Astrocyte (in vitro differentiated cells and primary cell): ENCODE measurements around the gene SNX21. TPM values are rescaled to one million over a fixed set of nuclear protein-coding genes. Genes with fewer than 3 reads are reported as not detected.

Experiments
- DNase-seq: peaks from one replicate; pipeline ENCODE4 v3.0.0-alpha.2; 2010; ENCODE audit warnings: low read depth
- FAIRE-seq: peaks from 2 replicates; lab custom pipeline; 2011; peaks lifted over from hg19 to GRCh38; lab: Jason Lieb, UNC
- H2AFZ ChIP-seq: 2 replicates; pipeline ENCODE4 v1.6.0; 2012; ENCODE audit warnings: low read depth, low read length, inconsistent platforms
- H3K27ac ChIP-seq: 2 replicates; pipeline ENCODE4 v1.5.1; 2011; ENCODE audit warnings: low read depth, low read length, inconsistent platforms
- H3K27me3 ChIP-seq: 2 replicates; pipeline ENCODE4 v1.6.0; 2011; ENCODE audit warnings: low read length, inconsistent platforms; ENCODE audit not compliant: insufficient read depth
- H3K36me3 ChIP-seq: 2 replicates; pipeline ENCODE4 v1.5.1; 2011; ENCODE audit warnings: low read length, inconsistent platforms; ENCODE audit not compliant: insufficient read depth
- H3K4me1 ChIP-seq: 2 replicates; pipeline ENCODE4 v1.5.1; 2011; ENCODE audit warnings: low read length, inconsistent platforms; ENCODE audit not compliant: insufficient read depth
- H3K4me2 ChIP-seq: 2 replicates; pipeline ENCODE4 v1.6.0; 2012; ENCODE audit warnings: low read length, inconsistent platforms
- H3K4me3 ChIP-seq: 2 replicates; pipeline ENCODE4 v1.5.1; 2011; ENCODE audit warnings: low read depth, mild to moderate bottlenecking, low read length, inconsistent platforms; ENCODE audit not compliant: insufficient read depth
- H3K79me2 ChIP-seq: 2 replicates; pipeline ENCODE4 v1.6.0; 2012; ENCODE audit warnings: mild to moderate bottlenecking, low read length, inconsistent platforms; ENCODE audit not compliant: insufficient read depth
- H3K9ac ChIP-seq: 2 replicates; pipeline ENCODE4 v1.6.0; 2012; ENCODE audit warnings: mild to moderate bottlenecking, low read length, inconsistent platforms
- H3K9me3 ChIP-seq: 2 replicates; pipeline ENCODE4 v1.5.1; 2012; ENCODE audit warnings: low read depth, mild to moderate bottlenecking, low read length, inconsistent platforms; ENCODE audit not compliant: insufficient read depth
- H4K20me1 ChIP-seq: 2 replicates; pipeline ENCODE4 v1.6.0; 2012; ENCODE audit warnings: low read length, inconsistent platforms; ENCODE audit not compliant: insufficient read depth
- H3K27ac Mint-ChIP-seq: one replicate; pipeline ENCODE4 v1.8.0; 2021; ENCODE audit warnings: mild to moderate bottlenecking, mixed read lengths; ENCODE audit not compliant: unreplicated experiment
- H3K27me3 Mint-ChIP-seq: one replicate; pipeline ENCODE4 v1.8.0; 2021; ENCODE audit warnings: low read depth, mixed read lengths; ENCODE audit not compliant: unreplicated experiment
- H3K36me3 Mint-ChIP-seq: one replicate; pipeline ENCODE4 v1.8.0; 2021; ENCODE audit warnings: low read depth, mixed read lengths; ENCODE audit not compliant: unreplicated experiment
- H3K4me1 Mint-ChIP-seq: one replicate; pipeline ENCODE4 v1.8.0; 2021; ENCODE audit warnings: low read depth, mixed read lengths; ENCODE audit not compliant: unreplicated experiment
- H3K4me3 Mint-ChIP-seq: one replicate; pipeline ENCODE4 v1.8.0; 2021; ENCODE audit warnings: mild to moderate bottlenecking, moderate library complexity, mixed read lengths; ENCODE audit not compliant: unreplicated experiment
- H3K9me3 Mint-ChIP-seq: one replicate; pipeline ENCODE4 v1.8.0; 2021; ENCODE audit warnings: mild to moderate bottlenecking, mixed read lengths; ENCODE audit not compliant: unreplicated experiment
- CTCF ChIP-seq: IDR thresholded peaks from 2 replicates; pipeline ENCODE4 v1.5.1; 2011; ENCODE audit warnings: low read depth, mild to moderate bottlenecking, inconsistent platforms, low read length, moderate library complexity; ENCODE audit not compliant: insufficient read depth
- EZH2 ChIP-seq: IDR thresholded peaks from 2 replicates; pipeline ENCODE4 v1.6.1; 2012; ENCODE audit warnings: mild to moderate bottlenecking, low read length, inconsistent platforms; ENCODE audit not compliant: insufficient read depth
- total RNA-seq: library from RNA; stranded (reverse); gene quantifications from 2 replicates; pipeline ENCODE4 v1.2.1, GENCODE V29; 2021

Gene SNX21
- total RNA-seq, 1 donor from 2014 or later, result 13.3 TPM

DNA sequence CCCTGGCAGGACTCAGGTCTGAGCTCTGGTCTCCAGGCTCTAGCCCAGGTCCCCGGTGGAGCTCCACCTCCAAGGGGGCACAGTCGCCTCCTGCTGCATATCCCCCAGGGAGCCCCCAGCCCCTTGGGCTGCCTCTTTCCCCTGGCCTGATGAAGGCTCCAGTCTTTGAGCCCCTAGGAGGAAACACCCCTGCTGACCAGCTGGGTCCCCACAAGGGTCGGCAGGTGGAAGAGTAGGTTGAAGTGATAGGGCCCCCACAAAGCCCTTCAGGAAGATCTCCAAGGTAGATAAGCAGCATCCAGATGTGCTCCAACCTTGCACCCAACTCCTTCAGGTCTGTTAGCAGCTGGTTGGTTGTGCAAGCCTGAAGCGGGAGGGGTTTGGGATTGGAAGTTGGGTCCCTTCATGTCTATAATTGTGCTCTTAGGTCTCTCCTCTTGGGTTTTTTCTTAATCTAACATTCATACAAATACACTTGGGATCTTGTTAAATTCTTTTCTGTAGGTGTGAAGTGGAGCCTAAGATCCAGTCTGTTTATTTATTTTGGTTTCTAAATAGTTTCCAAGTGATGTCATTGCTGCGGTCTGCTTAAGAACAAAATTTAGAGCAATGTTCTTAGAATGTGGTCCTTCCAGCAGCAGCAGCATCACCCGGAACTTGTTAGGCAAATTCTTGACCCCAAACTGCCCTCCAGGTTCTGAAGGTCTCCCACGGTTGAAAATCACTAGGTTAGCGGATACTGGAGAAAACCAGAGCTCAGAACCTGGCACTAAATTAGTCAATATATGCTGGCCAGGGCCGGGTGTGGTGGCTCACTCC lies 16.0 kb upstream of the SNX21 start:
- peak; percentile 92 for DNase-seq
- Histone ChIP-seq H3K4me2 (peak overlapping the region; percentile 32), H4K20me1 (no peaks in the 10 kb centered on the region), H3K9ac (no peak overlapping the region), H3K9me3 (no peaks in the 10 kb centered on the region), H3K36me3 (no peaks in the 10 kb centered on the region), H3K27me3 (no peaks in the 10 kb centered on the region), H2AFZ (no peak overlapping the region), H3K79me2 (peaks cover 29% of the 10 kb centered on the region), H3K4me3 (no peak overlapping the region), H3K4me1 (peaks cover 6% of the 10 kb centered on the region), H3K27ac (peak overlapping the region; percentile 32)
- H3K27me3 Mint-ChIP-seq, result peaks cover 5% of the 10 kb centered on the region
- TF ChIP-seq EZH2 (no peak), CTCF (no peak)
- H3K9me3 Mint-ChIP-seq, result no peaks in the 10 kb centered on the region
- peak overlapping the region; percentile 6 for H3K4me3 Mint-ChIP-seq
- H3K36me3 Mint-ChIP-seq, result no peaks in the 10 kb centered on the region
- peaks cover 9% of the 10 kb centered on the region for H3K4me1 Mint-ChIP-seq
- no peak for FAIRE-seq
- peak overlapping the region; percentile 27 for H3K27ac Mint-ChIP-seq

DNA sequence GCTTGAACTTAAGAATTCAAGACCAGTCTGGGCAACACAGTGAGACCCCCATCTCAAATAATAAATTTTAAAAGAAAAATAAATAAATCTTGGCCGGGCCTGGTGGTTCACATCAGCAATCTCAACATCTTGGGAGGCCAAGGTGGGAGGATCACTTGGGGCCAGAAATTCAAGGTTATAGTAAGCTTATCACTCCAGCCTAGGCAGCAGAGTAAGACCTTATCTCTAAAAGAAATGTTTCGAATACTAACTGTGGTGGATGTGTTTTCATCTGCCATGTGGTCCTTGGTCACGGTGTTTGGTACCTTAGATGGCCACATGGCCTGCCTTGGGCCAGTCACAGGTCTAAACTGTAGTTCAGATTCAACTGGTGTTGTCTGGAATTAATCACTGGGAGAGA lies 15.4 kb upstream of the SNX21 start:
- no peak overlapping the region for H3K27ac Mint-ChIP-seq
- peaks cover 5% of the 10 kb centered on the region for H3K27me3 Mint-ChIP-seq
- no peaks in the 10 kb centered on the region for H3K36me3 ChIP-seq
- peaks cover 22% of the 10 kb centered on the region for H3K79me2 ChIP-seq
- H3K4me1 ChIP-seq, result peaks cover 6% of the 10 kb centered on the region
- TF ChIP-seq CTCF (no peak), EZH2 (no peak)
- no peak overlapping the region for H3K4me3 ChIP-seq
- no peak overlapping the region for H3K4me2 ChIP-seq
- no peak for FAIRE-seq
- no peaks in the 10 kb centered on the region for H4K20me1 ChIP-seq
- peaks cover 9% of the 10 kb centered on the region for H3K4me1 Mint-ChIP-seq
- H2AFZ ChIP-seq, result no peak overlapping the region
- H3K27me3 ChIP-seq, result no peaks in the 10 kb centered on the region
- H3K9me3 Mint-ChIP-seq, result no peaks in the 10 kb centered on the region
- H3K9ac ChIP-seq, result no peak overlapping the region
- H3K36me3 Mint-ChIP-seq, result no peaks in the 10 kb centered on the region
- no peaks in the 10 kb centered on the region for H3K9me3 ChIP-seq
- H3K4me3 Mint-ChIP-seq, result no peak overlapping the region
- no peak overlapping the region for H3K27ac ChIP-seq
- no peak for DNase-seq

DNA sequence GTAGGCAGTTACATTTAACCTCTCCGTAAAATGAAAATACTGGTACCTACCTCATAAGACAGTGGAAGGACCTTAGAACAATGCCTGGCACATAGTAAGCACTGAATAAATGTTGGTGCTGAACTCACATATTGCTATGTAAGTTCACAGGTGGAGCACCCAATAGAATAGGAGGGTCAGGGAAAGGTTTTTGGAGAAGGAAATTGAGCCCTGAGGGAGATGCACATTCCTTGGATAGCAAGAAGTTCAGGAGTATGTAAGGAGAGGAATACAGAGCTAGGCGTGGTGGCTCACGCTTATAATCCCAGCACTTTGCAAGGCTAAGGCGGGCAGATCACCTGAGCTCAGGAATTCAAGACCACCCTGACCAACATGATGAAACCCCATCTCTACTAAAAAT lies 14.1 kb upstream of the SNX21 start:
- no peaks in the 10 kb centered on the region for H3K27me3 ChIP-seq
- H3K79me2 ChIP-seq, result peaks cover 11% of the 10 kb centered on the region
- H3K9me3 Mint-ChIP-seq, result no peaks in the 10 kb centered on the region
- H3K4me1 ChIP-seq, result peaks cover 6% of the 10 kb centered on the region
- H3K36me3 ChIP-seq, result no peaks in the 10 kb centered on the region
- no peaks in the 10 kb centered on the region for H3K9me3 ChIP-seq
- no peak overlapping the region for H2AFZ ChIP-seq
- DNase-seq (no peak), FAIRE-seq (no peak)
- peaks cover 9% of the 10 kb centered on the region for H3K4me1 Mint-ChIP-seq
- no peak overlapping the region for H3K4me3 ChIP-seq
- no peak overlapping the region for H3K27ac ChIP-seq
- peak overlapping the region; percentile 5 for H3K27ac Mint-ChIP-seq
- H3K36me3 Mint-ChIP-seq, result no peaks in the 10 kb centered on the region
- no peaks in the 10 kb centered on the region for H4K20me1 ChIP-seq
- H3K4me2 ChIP-seq, result no peak overlapping the region
- TF ChIP-seq CTCF, result no peak
- TF ChIP-seq EZH2, result no peak
- peaks cover 7% of the 10 kb centered on the region for H3K27me3 Mint-ChIP-seq
- no peak overlapping the region for H3K9ac ChIP-seq
- no peak overlapping the region for H3K4me3 Mint-ChIP-seq
